ENCODE results near the gene P2RX3.

DNA sequence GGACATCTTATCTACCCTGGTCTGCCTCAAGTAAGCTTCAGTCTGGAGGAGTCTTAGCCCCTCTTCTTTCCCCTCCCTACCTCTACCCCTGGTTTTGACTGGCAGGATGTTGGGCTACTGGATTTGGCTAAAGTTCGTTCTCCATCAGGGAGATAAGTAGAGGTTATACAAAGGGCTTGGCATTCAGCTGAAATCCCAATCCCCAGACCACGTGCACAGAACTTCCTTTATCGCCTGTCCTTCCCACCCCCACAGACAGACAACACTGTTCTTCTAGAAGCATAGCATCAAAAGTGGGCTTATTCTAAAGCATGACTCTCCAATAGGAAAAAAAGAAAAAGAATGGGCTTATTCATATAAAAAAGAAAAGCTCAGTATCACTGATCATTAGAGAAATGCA, 35.0 kb downstream of the P2RX3 start:
- TF ChIP-seq EZH2 (IDR thresholded peaks at IDR 0.05; ENCODE audit: borderline replicate concordance) (no peak), EZH2phosphoT487 (IDR thresholded peaks at IDR 0.05; ENCODE audit: low read depth, severe bottlenecking, unreplicated experiment) (no peak)
- TF ChIP-seq, protein P1, sequence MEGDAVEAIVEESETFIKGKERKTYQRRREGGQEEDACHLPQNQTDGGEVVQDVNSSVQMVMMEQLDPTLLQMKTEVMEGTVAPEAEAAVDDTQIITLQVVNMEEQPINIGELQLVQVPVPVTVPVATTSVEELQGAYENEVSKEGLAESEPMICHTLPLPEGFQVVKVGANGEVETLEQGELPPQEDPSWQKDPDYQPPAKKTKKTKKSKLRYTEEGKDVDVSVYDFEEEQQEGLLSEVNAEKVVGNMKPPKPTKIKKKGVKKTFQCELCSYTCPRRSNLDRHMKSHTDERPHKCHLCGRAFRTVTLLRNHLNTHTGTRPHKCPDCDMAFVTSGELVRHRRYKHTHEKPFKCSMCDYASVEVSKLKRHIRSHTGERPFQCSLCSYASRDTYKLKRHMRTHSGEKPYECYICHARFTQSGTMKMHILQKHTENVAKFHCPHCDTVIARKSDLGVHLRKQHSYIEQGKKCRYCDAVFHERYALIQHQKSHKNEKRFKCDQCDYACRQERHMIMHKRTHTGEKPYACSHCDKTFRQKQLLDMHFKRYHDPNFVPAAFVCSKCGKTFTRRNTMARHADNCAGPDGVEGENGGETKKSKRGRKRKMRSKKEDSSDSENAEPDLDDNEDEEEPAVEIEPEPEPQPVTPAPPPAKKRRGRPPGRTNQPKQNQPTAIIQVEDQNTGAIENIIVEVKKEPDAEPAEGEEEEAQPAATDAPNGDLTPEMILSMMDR (IDR thresholded peaks at IDR 0.05; ENCODE audit: poor library complexity): no peak
